Colonic mucosa (tissue), 4 donors: ENCODE data around the gene KRT74. TPM values are rescaled to one million over a fixed set of nuclear protein-coding genes. Genes with fewer than 3 reads are reported as not detected.

Experiments
- DNase-seq: peaks from one replicate; pipeline ENCODE4 v3.0.0-alpha.2; 2020
- H3K27ac ChIP-seq: fragments of 200-600 bp; one replicate; pipeline ENCODE4 v1.8.0; 2021
- H3K27me3 ChIP-seq: fragments of 200-600 bp; one replicate; pipeline ENCODE4 v1.8.0; 2021
- H3K36me3 ChIP-seq: fragments of 200-600 bp; one replicate; pipeline ENCODE4 v1.8.0; 2021
- H3K4me1 ChIP-seq: fragments of 200-600 bp; one replicate; pipeline ENCODE4 v1.8.0; 2021; ENCODE audit warnings: mild to moderate bottlenecking
- H3K4me3 ChIP-seq: fragments of 200-600 bp; one replicate; pipeline ENCODE4 v1.8.0; 2021
- H3K9ac ChIP-seq, 2 donors: one replicate each; pipeline ENCODE4 v1.7.0; 2013; ENCODE audit warnings: control low read depth in 2 of 2, low read depth in 2 of 2, low read length in 2 of 2
- H3K9me3 ChIP-seq: fragments of 200-600 bp; one replicate; pipeline ENCODE4 v1.8.0; 2021
- intact Hi-C: fragments of 100-400 bp; cut with DNase I; formaldehyde crosslinking; loops from one replicate; pipeline ENCODE4 v1.14.1; 2022
- total RNA-seq, 2 donors: library from RNA; stranded (reverse); fragmentation: NEBNext Ultra II Directional in 1 of 2; extraction: Animal tissue kit (Norgen Biotek cat#: 25700) in 1 of 2; gene quantifications; one replicate each; pipeline ENCODE4 v1.2.1, GENCODE V29; 2021
- TF ChIP-seq, protein P1 (sequence below): fragments of 200-600 bp; IDR thresholded peaks from one replicate; pipeline ENCODE4 v1.8.0; 2022; ENCODE audit warnings: antibody characterized with exemption, mild to moderate bottlenecking
- donor health status: healthy.
- donor health status: DM: no; HTN: no; CAD: no.
- donor health status: DM: no; HTN: no; CAD: no.

Gene KRT74
- total RNA-seq, 2 donors from 2014 or later = not detected

DNA sequence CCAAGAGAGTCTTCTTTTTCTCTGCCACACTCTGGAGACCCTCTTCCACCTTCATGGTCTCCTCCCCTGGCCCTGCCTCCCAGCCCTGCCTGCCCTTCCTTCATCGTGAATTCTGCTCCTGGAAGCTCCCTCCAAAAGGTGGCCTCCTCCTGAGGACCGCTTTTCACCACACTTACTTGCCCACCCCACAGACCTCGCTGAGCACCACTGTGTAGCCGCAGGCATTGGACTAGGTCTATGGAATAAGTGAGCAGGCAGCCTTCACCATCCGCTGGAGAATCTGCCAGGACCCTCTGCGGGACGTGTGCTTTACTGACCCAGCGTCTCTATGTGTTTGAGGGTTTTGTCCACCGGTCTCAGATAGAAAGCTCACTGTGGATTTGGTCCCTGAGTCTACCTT lies 43.8 kb downstream of the KRT74 start:
- DNase-seq = no peak
- no peaks in the 10 kb centered on the region for H3K36me3 ChIP-seq
- intact Hi-C loops = no loop called here

DNA sequence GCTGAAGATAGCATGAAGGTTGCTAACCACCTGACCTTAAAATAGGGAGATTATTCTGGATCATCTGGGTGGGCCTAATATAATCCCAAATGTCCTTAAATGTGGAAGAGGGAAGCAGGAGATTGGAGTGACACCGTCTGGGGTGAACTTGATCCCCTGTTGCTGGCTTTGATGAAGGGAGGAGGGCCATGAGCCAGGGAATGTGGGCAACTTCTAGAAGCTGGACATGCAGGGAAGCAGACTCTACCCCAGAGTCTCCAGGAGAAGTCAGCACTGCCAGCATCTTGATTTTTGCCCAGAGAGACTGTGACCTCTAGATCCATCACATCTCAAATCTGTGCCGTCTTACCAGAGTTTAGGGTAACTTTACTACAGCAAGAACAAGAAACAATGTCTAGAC lies 44.2 kb downstream of the KRT74 start:
- TF ChIP-seq, protein P1, sequence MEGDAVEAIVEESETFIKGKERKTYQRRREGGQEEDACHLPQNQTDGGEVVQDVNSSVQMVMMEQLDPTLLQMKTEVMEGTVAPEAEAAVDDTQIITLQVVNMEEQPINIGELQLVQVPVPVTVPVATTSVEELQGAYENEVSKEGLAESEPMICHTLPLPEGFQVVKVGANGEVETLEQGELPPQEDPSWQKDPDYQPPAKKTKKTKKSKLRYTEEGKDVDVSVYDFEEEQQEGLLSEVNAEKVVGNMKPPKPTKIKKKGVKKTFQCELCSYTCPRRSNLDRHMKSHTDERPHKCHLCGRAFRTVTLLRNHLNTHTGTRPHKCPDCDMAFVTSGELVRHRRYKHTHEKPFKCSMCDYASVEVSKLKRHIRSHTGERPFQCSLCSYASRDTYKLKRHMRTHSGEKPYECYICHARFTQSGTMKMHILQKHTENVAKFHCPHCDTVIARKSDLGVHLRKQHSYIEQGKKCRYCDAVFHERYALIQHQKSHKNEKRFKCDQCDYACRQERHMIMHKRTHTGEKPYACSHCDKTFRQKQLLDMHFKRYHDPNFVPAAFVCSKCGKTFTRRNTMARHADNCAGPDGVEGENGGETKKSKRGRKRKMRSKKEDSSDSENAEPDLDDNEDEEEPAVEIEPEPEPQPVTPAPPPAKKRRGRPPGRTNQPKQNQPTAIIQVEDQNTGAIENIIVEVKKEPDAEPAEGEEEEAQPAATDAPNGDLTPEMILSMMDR = no peak
- Histone ChIP-seq H3K4me3 (no peak overlapping the region), H3K9me3 (no peaks in the 10 kb centered on the region), H3K9ac (no peak overlapping the region), H3K27me3 (no peaks in the 10 kb centered on the region), H3K4me1 (no peaks in the 10 kb centered on the region), H3K36me3 (no peaks in the 10 kb centered on the region), H3K27ac (no peak overlapping the region)
- DNase-seq = no peak
- intact Hi-C loops = no loop called here

More for the DNA sequence above, 43.8 kb downstream of the KRT74 start:
- Histone ChIP-seq H3K4me1 (no peaks in the 10 kb centered on the region), H3K9me3 (no peaks in the 10 kb centered on the region), H3K27me3 (no peaks in the 10 kb centered on the region), H3K9ac (no peak overlapping the region), H3K4me3 (no peak overlapping the region), H3K27ac (no peak overlapping the region)
- TF ChIP-seq, protein P1 = no peak

DNA sequence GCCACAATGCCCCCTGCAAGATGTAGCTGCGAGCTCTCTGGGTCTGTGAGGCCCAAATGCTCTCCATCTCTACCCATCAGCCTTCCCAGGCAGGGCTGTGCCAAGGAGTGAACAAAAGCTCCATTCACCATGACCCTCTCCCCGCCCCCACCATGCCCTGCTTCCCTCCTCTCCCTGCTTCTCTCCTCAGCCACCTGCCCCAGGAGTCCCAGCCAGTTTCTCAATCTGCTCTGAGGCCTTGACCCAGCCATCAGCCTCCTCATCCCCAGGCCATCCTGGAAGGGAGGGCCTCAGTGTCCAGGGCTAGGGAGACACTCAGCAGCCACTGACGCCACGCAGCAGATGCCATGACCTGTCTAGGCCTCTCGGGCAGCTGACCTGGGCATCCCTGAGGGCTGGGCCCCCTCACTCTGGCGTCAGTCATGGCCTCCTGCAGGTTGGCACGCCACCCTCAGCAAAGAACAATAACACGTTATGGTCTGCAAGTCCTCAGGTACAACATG lies 45.0 kb downstream of the KRT74 start:
- no peak for DNase-seq
- H3K27me3 ChIP-seq = no peaks in the 10 kb centered on the region

DNA sequence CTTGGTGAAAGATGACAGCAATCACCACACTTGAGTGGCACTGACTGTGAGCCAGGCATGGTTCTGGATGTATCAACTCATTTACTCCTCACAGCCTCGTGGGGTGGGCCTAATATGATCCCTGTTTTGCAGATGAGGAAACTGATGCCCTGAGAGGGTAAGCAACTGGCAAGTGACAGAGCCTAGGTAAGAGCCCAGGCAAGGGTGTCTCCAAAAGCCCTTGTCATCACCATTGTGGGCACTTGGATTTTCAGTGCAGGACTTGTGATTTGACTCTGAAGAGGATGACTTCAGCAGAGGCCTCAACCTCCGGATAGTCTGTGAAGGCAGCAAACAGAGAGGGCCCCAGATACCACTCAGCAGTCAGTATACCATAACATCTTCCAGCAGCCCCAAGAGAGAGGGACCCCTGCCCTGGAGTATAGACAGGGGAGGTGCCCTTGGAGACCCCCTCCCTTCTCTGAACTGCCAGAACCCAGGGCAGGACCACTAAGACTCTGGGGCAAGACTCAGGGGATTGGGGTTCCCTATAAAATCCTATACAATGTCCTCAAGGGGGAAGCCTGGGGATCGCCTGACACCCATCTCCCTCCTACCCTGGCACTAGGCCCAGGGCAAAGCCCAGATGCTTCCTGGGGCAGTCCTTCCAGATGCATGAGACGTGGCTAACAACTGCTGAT lies 46.4 kb downstream of the KRT74 start:
- Histone ChIP-seq H3K9ac (no peak overlapping the region), H3K27me3 (no peaks in the 10 kb centered on the region), H3K9me3 (no peaks in the 10 kb centered on the region), H3K36me3 (no peaks in the 10 kb centered on the region), H3K27ac (no peak overlapping the region), H3K4me1 (no peaks in the 10 kb centered on the region), H3K4me3 (no peak overlapping the region)
- TF ChIP-seq, protein P1 = no peak
- intact Hi-C loops = no loop called here
- no peak for DNase-seq

More for the DNA sequence above, 45.0 kb downstream of the KRT74 start:
- TF ChIP-seq, protein P1 = no peak
- no peaks in the 10 kb centered on the region for H3K9me3 ChIP-seq
- H3K36me3 ChIP-seq = no peaks in the 10 kb centered on the region
- H3K4me1 ChIP-seq = no peaks in the 10 kb centered on the region
- H3K27ac ChIP-seq = no peak overlapping the region
- no peak overlapping the region for H3K4me3 ChIP-seq
- no peak overlapping the region for H3K9ac ChIP-seq
- intact Hi-C loops = no loop called here

DNA sequence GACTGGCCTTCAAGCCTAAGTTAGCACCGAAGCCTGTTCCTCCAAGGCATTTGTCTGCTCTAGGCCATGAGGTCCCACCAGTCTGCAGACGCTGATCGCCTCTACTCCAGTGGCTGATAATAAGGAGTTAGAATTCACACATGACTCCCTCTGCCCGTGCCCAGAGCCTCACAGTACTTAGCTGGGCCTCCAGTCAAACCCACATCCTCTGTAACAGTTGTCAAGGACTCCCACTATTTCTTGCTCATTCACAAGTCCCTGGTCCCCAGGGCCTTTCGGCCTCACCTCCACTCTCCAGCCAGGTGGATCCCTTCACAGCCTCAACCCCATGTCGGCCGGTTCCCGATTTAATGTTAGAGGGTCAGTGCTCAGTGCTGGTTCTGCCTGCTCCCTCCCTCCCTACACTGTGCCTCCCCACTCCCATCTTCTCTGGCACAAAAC lies 47.1 kb downstream of the KRT74 start:
- TF ChIP-seq, protein P1 = no peak
- no peaks in the 10 kb centered on the region for H3K36me3 ChIP-seq
- H3K27me3 ChIP-seq = no peaks in the 10 kb centered on the region
- no peaks in the 10 kb centered on the region for H3K9me3 ChIP-seq
- intact Hi-C loops = no loop called here
- no peak overlapping the region for H3K27ac ChIP-seq
- no peaks in the 10 kb centered on the region for H3K4me1 ChIP-seq
- H3K4me3 ChIP-seq = no peak overlapping the region
- DNase-seq = no peak
- H3K9ac ChIP-seq = no peak overlapping the region
